Measurements from ENCODE around the gene IP6K2. TPM values are rescaled to one million over a fixed set of nuclear protein-coding genes. Genes with fewer than 3 reads are reported as not detected.

The IP6K2 gene
- total and polyA plus RNA-seq, 2 of the 13 experiments (the other 11 are each of a cell fraction or from before 2014, with no cell fraction given) = 85.5 to 112 TPM

DNA sequence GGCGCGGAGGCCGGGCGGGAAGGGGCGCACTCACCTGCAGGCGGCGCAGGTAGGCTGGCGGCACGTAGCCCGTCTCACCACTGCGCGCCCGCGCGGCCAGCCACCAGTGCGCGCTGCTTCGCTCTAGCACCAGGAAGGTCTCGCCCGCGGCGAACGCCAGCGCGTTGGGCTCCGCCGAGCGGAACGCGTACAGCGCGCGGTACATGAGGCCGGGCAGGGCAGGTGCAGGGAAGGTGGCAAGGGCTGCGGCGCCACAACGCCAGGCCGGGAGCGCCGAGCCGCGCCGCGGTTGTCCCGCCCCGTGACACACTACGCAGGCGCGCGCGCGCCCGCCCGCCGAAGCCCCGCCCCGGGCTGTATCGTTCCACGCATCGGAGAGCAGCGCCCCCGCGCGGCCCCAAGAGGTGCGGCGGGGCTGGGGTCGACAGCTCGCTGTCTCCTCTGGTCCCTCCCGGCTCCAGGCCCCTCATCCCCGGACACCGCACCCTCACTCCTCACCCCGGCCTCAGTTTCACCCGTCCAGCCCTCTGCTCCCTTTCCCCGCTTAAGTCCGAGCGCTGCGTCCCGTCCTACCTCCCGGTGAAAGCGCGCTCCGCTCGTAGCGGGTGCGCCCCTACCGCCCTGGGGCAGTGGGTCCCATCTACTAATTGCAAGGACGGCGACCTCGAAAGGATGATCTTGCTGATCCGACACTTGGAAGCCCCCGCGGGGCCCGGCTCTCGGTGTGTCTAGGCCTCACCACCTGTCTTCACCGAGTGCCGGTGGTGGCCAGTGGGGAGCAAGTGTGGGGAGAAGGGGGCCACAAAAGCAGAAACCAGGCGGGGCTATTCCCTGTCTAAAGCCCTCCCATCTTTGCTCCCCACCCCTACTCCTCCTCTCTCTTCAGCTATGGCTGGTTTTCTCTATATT, 31.2 kb downstream of the IP6K2 start, which contains the start of gene NCKIPSD (continued):
- TF ChIP-seq, protein P1, sequence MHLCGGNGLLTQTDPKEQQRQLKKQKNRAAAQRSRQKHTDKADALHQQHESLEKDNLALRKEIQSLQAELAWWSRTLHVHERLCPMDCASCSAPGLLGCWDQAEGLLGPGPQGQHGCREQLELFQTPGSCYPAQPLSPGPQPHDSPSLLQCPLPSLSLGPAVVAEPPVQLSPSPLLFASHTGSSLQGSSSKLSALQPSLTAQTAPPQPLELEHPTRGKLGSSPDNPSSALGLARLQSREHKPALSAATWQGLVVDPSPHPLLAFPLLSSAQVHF (CRISPR knock-in tag; IDR thresholded peaks at IDR 0.05) = no peak
- TF ChIP-seq, protein P2, sequence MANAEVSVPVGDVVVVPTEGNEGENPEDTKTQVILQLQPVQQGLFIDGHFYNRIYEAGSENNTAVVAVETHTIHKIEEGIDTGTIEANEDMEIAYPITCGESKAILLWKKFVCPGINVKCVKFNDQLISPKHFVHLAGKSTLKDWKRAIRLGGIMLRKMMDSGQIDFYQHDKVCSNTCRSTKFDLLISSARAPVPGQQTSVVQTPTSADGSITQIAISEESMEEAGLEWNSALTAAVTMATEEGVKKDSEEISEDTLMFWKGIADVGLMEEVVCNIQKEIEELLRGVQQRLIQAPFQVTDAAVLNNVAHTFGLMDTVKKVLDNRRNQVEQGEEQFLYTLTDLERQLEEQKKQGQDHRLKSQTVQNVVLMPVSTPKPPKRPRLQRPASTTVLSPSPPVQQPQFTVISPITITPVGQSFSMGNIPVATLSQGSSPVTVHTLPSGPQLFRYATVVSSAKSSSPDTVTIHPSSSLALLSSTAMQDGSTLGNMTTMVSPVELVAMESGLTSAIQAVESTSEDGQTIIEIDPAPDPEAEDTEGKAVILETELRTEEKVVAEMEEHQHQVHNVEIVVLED (CRISPR knock-in tag; IDR thresholded peaks at IDR 0.05; ENCODE audit: borderline replicate concordance) = peak; percentile 82
- TF ChIP-seq, protein P3, sequence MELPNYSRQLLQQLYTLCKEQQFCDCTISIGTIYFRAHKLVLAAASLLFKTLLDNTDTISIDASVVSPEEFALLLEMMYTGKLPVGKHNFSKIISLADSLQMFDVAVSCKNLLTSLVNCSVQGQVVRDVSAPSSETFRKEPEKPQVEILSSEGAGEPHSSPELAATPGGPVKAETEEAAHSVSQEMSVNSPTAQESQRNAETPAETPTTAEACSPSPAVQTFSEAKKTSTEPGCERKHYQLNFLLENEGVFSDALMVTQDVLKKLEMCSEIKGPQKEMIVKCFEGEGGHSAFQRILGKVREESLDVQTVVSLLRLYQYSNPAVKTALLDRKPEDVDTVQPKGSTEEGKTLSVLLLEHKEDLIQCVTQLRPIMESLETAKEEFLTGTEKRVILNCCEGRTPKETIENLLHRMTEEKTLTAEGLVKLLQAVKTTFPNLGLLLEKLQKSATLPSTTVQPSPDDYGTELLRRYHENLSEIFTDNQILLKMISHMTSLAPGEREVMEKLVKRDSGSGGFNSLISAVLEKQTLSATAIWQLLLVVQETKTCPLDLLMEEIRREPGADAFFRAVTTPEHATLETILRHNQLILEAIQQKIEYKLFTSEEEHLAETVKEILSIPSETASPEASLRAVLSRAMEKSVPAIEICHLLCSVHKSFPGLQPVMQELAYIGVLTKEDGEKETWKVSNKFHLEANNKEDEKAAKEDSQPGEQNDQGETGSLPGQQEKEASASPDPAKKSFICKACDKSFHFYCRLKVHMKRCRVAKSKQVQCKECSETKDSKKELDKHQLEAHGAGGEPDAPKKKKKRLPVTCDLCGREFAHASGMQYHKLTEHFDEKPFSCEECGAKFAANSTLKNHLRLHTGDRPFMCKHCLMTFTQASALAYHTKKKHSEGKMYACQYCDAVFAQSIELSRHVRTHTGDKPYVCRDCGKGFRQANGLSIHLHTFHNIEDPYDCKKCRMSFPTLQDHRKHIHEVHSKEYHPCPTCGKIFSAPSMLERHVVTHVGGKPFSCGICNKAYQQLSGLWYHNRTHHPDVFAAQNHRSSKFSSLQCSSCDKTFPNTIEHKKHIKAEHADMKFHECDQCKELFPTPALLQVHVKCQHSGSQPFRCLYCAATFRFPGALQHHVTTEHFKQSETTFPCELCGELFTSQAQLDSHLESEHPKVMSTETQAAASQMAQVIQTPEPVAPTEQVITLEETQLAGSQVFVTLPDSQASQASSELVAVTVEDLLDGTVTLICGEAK (IDR thresholded peaks at IDR 0.05) = no peak
- TF ChIP-seq, protein P3 (CRISPR knock-in tag; IDR thresholded peaks at IDR 0.05) = no peak
- TF ChIP-seq, protein P4, sequence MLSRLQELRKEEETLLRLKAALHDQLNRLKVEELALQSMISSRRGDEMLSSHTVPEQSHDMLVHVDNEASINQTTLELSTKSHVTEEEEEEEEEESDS (CRISPR knock-in tag; IDR thresholded peaks at IDR 0.05; ENCODE audit: borderline replicate concordance) = no peak
- TF ChIP-seq ARHGAP35 (CRISPR knock-in tag; IDR thresholded peaks at IDR 0.05; ENCODE audit: borderline replicate concordance) = peak; percentile 33
- TF ChIP-seq ZNF709 (CRISPR knock-in tag; IDR thresholded peaks at IDR 0.05) = peak; percentile 67
- TF ChIP-seq ZNF563 (CRISPR knock-in tag; IDR thresholded peaks at IDR 0.05) = no peak
- no peak for TF ChIP-seq FOXJ3 (CRISPR knock-in tag; IDR thresholded peaks at IDR 0.05; ENCODE audit: borderline replicate concordance)
- TF ChIP-seq KMT2A (CRISPR knock-in tag; IDR thresholded peaks at IDR 0.05) = peak; percentile 87
- peak; percentile 96 for TF ChIP-seq IKZF4 (CRISPR knock-in tag; IDR thresholded peaks at IDR 0.05; ENCODE audit: borderline replicate concordance, low read depth, not compliant biosample characterization)
- 0 out of 2 replicates have a peak, but pooled peaks have one; percentile 15 for TF ChIP-seq NRL (CRISPR knock-in tag; IDR thresholded peaks at IDR 0.05; ENCODE audit: borderline replicate concordance)
- no peak for TF ChIP-seq SRF (IDR thresholded peaks at IDR 0.05; ENCODE audit: low read depth, low read length)
- peak in 1 of 2 experiments; percentile 84; a peak in 2 of 4 replicates for TF ChIP-seq POLR2A (IDR thresholded peaks at IDR 0.05; ENCODE audit: insufficient read depth in 1 of 2, low read depth in 2 of 2, low read length in 2 of 2)
- TF ChIP-seq, protein P5, sequence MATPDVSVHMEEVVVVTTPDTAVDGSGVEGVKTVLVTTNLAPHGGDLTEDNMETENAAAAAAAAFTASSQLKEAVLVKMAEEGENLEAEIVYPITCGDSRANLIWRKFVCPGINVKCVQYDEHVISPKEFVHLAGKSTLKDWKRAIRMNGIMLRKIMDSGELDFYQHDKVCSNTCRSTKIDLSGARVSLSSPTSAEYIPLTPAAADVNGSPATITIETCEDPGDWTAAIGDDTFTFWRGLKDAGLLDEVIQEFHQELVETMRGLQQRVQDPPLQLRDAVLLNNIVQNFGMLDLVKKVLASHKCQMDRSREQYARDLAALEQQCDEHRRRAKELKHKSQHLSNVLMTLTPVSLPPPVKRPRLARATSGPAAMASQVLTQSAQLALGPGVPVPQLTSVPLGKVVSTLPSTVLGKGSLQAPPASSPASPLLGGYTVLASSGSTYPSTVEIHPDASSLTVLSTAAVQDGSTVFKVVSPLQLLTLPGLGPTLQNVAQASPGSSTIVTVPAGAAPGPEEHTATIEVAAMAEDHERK (CRISPR knock-in tag; IDR thresholded peaks at IDR 0.05; ENCODE audit: low read depth) = peak; percentile 58; the same call in 1 of the 2 replicates

Measured in HepG2 (cell line).